HepG2 (cell line): ENCODE data around the gene KIAA1549. TPM values are rescaled to one million over a fixed set of nuclear protein-coding genes. Genes with fewer than 3 reads are reported as not detected.

Source experiments
- ATAC-seq: fragments of 200-7000 bp; cut with Tn5 transposase; 3 replicates; pipeline ENCODE4 v1.9.1; 2020; ENCODE audit warnings: mild to moderate bottlenecking, moderate library complexity
- BruUV-seq: library from RNA; stranded (reverse); fragments of 400-500 nt; replicated peaks from 2 replicates; lab custom pipeline; 2021; lab: Mats Ljungman, UMichigan
- CTCF ChIA-PET: fragments of 300-600 bp; formaldehyde crosslinking; extraction: SDS; loops from one replicate; lab custom pipeline; 2021; ENCODE audit warnings: low total read pairs, inconsistent platforms, low intra/inter-chr PET ratio; lab: Yijun Ruan, JAX
- POLR2A ChIA-PET: fragments of 350-600 bp; sonication (Branson Sonifier 250); formaldehyde crosslinking; loops from one replicate; lab custom pipeline; 2020; ENCODE audit warnings: antibody characterized with exemption, inconsistent platforms; lab: Yijun Ruan, JAX
- DNase-seq: peaks from one replicate; pipeline ENCODE4 v3.0.0-alpha.2; 2015; ENCODE audit warnings: low spot score
- FAIRE-seq: peaks from 3 replicates; lab custom pipeline; 2011; peaks lifted over from hg19 to GRCh38; lab: Jason Lieb, UNC
- H2AFZ ChIP-seq: one replicate; pipeline ENCODE4 v1.6.1; 2011; ENCODE audit warnings: low read length, inconsistent platforms
- H3K27ac ChIP-seq: fragments of 300-600 bp; 3 replicates; pipeline ENCODE4 v1.8.0; 2011; ENCODE audit warnings: mixed run types, mild to moderate bottlenecking, mixed read lengths, low read length, inconsistent platforms; ENCODE audit not compliant: insufficient read depth; ENCODE audit errors: extremely low read length
- H3K27me3 ChIP-seq, 2 experiments: fragments of 200-600 bp in 1 of 2; 2 replicates in 1 of 2; 3 replicates in 1 of 2; pipeline versions ENCODE4 v1.6.0 to v1.8.0; 2011; ENCODE audit warnings: low read length in 2 of 2, mild to moderate bottlenecking in 2 of 2, moderate library complexity in 2 of 2, inconsistent platforms in 1 of 2; ENCODE audit not compliant: insufficient read depth in 2 of 2, control insufficient read depth in 1 of 2
- H3K36me3 ChIP-seq, 2 experiments: fragments of 200-600 bp in 1 of 2; replicated peaks in 1 of 2; 2 replicates in 1 of 2; 3 replicates in 1 of 2; pipeline versions ENCODE4 v1.5.1 to v1.8.0; 2011; ENCODE audit warnings: low read length in 2 of 2, inconsistent platforms in 1 of 2; ENCODE audit not compliant: insufficient read depth in 2 of 2, control insufficient read depth in 1 of 2
- H3K4me1 ChIP-seq: 2 replicates; pipeline ENCODE4 v1.5.1; 2012; ENCODE audit warnings: low read length, inconsistent platforms; ENCODE audit not compliant: insufficient read depth
- H3K4me2 ChIP-seq: 2 replicates; pipeline ENCODE4 v1.6.0; 2011; ENCODE audit warnings: low read depth, low read length, inconsistent platforms
- H3K4me3 ChIP-seq, 3 experiments: fragments of 200-600 bp in 1 of 3; sonication (generic), shearing (Covaris generic) in 1 of 3; replicated peaks in 1 of 3; 2 replicates each; pipeline ENCODE4 v1.5.1; 2011 to 2016; ENCODE audit warnings: low read length in 3 of 3, inconsistent platforms in 2 of 3, low read depth in 2 of 3, mild to moderate bottlenecking in 2 of 3, control low read depth in 1 of 3, mixed read lengths in 1 of 3; ENCODE audit not compliant: insufficient read depth in 1 of 3
- H3K79me2 ChIP-seq: one replicate; pipeline ENCODE4 v1.6.1; 2011; ENCODE audit warnings: low read length, inconsistent platforms; ENCODE audit not compliant: insufficient read depth
- H3K9ac ChIP-seq: 2 replicates; pipeline ENCODE4 v1.6.0; 2011; ENCODE audit warnings: mild to moderate bottlenecking, low read depth, low read length, inconsistent platforms; ENCODE audit not compliant: insufficient read depth
- H3K9me3 ChIP-seq: 2 replicates; pipeline ENCODE4 v1.5.1; 2012; ENCODE audit warnings: mild to moderate bottlenecking, low read length
- H4K20me1 ChIP-seq: 2 replicates; pipeline ENCODE4 v1.6.0; 2011; ENCODE audit warnings: inconsistent platforms, mild to moderate bottlenecking, low read length, moderate library complexity; ENCODE audit not compliant: insufficient read depth
- ADNP ChIP-seq: sonication (generic); formaldehyde crosslinking; IDR thresholded peaks from 2 replicates; pipeline ENCODE4 v1.4.0; 2020; ENCODE audit warnings: missing genetic modification reagents
- HNF1A ChIP-seq, 2 experiments: sonication (generic) in 1 of 2; formaldehyde crosslinking in 1 of 2; IDR thresholded peaks; 2 replicates each; pipeline versions ENCODE4 v1.4.0 to v1.6.1; 2016 to 2020; ENCODE audit warnings: borderline replicate concordance in 1 of 2, low read depth in 1 of 2, mild to moderate bottlenecking in 1 of 2, missing genetic modification reagents in 1 of 2
- HOXD1 ChIP-seq: sonication (generic); formaldehyde crosslinking; IDR thresholded peaks from 2 replicates; pipeline ENCODE4 v1.5.0; 2020; ENCODE audit warnings: missing genetic modification reagents
- PRPF4 ChIP-seq: fragments of 200-400 bp; formaldehyde crosslinking; IDR thresholded peaks from 2 replicates; pipeline ENCODE4 v1.6.1; 2016; ENCODE audit warnings: low read length, low read depth; ENCODE audit not compliant: poor library complexity, severe bottlenecking
- RBFOX2 ChIP-seq: fragments of 200-400 bp; formaldehyde crosslinking; IDR thresholded peaks from 2 replicates; pipeline ENCODE4 v1.6.1; 2017; ENCODE audit warnings: low read depth, mild to moderate bottlenecking, low read length
- SAFB2 ChIP-seq: sonication (generic); formaldehyde crosslinking; IDR thresholded peaks from 2 replicates; pipeline ENCODE4 v1.5.1; 2020; ENCODE audit warnings: missing genetic modification reagents, low read depth, mild to moderate bottlenecking, borderline replicate concordance
- SMAD1 ChIP-seq: sonication (generic); formaldehyde crosslinking; IDR thresholded peaks from 2 replicates; pipeline ENCODE4 v1.4.0; 2020; ENCODE audit warnings: missing genetic modification reagents, low read depth, mild to moderate bottlenecking, borderline replicate concordance
- SRSF9 ChIP-seq: fragments of 200-400 bp; formaldehyde crosslinking; IDR thresholded peaks from 2 replicates; pipeline ENCODE4 v1.6.1; 2018; ENCODE audit warnings: borderline replicate concordance, mild to moderate bottlenecking, low read depth, low read length; ENCODE audit not compliant: insufficient read depth, poor library complexity, severe bottlenecking
- TCF7 ChIP-seq: sonication (generic); IDR thresholded peaks from 2 replicates; pipeline ENCODE4 v1.6.1; 2016; ENCODE audit warnings: antibody characterized with exemption, low read depth
- ZNF33B ChIP-seq: sonication (generic); formaldehyde crosslinking; IDR thresholded peaks from 2 replicates; pipeline ENCODE4 v1.5.1; 2020; ENCODE audit warnings: mild to moderate bottlenecking, missing genetic modification reagents
- ZNF800 ChIP-seq: sonication (generic); formaldehyde crosslinking; IDR thresholded peaks from 2 replicates; pipeline ENCODE4 v1.4.0; 2020; ENCODE audit warnings: missing genetic modification reagents
- ZSCAN5A ChIP-seq: sonication (generic); formaldehyde crosslinking; IDR thresholded peaks from 2 replicates; pipeline ENCODE4 v1.8.0; 2022; ENCODE audit warnings: mild to moderate bottlenecking, missing genetic modification reagents, borderline replicate concordance
- WGBS: methylation state at CpG from one replicate; pipeline ENCODE4 v1.1.6; 2017; ENCODE audit warnings: low lambda C conversion rate; 5-methylcytosine and 5-hydroxymethylcytosine counted together
- in situ Hi-C: cut with HindIII; loops from 2 replicates; pipeline ENCODE4 v1.10.0; 2017; ENCODE audit warnings: low pct_unique_long_range_greater_than_20kb; ENCODE audit not compliant: extremely low pct_ligation_motif_present
- intact Hi-C: fragments of 100-400 bp; cut with micrococcal nuclease; formaldehyde crosslinking; loops from one replicate; pipeline ENCODE4 v1.10.0; 2022; ENCODE audit not compliant: unreplicated experiment
- polyA plus RNA-seq, 8 experiments: library from polyadenylated mRNA; depleted of rRNA in 3 of 8; stranded (reverse) in 7 of 8; unstranded in 1 of 8; fragments of >200 nt; fragmentation: Illumina TruSeq in 4 of 8; extraction: Trizol in 4 of 8; gene quantifications; 2 replicates each; pipeline versions ENCODE4 v1.2.1 to v1.2.3, GENCODE V29; 2011 to 2016; ENCODE audit warnings: low read depth in 4 of 8, missing spikeins in 1 of 8, mixed read lengths in 1 of 8; ENCODE audit not compliant: insufficient read depth in 1 of 8
- total RNA-seq, 5 experiments: library from RNA; depleted of rRNA; stranded (reverse); fragments of >200 nt; fragmentation: Illumina TruSeq; extraction: Trizol; gene quantifications; 2 replicates each; pipeline ENCODE4 v1.2.3, GENCODE V29; 2016; ENCODE audit warnings: low read depth in 1 of 5

Gene KIAA1549
- total and polyA plus RNA-seq, 2 of the 13 experiments (the other 11 are each of a cell fraction or from before 2014, with no cell fraction given): 1.1 to 1.8 TPM

GRCh38 chr7:138974675-138975292, 6.4 kb downstream of the KIAA1549 start:
- no peak overlapping the region for H2AFZ ChIP-seq
- intact Hi-C loops (no loop called here), in situ Hi-C loops (no loop called here)
- DNase-seq (no peak), FAIRE-seq (no peak), ATAC-seq (no peak)
- H3K36me3 ChIP-seq: no peaks in the 10 kb centered on the region
- no TSS peak for BruUV-seq
- no peaks in the 10 kb centered on the region; a peak in 1 of 5 replicates for H3K27me3 ChIP-seq
- CTCF ChIA-PET: no interaction called here
- no peak overlapping the region for H3K4me2 ChIP-seq
- H3K4me3 ChIP-seq: no peak overlapping the region
- POLR2A ChIA-PET: no interaction called here
- 85% methylated on average over 5 of the region's 5 CpGs for WGBS
- H3K27ac ChIP-seq: no peak overlapping the region
- H3K9ac ChIP-seq: no peak overlapping the region
- H3K9me3 ChIP-seq: no peaks in the 10 kb centered on the region
- no peaks in the 10 kb centered on the region for H4K20me1 ChIP-seq
- no peaks in the 10 kb centered on the region for H3K79me2 ChIP-seq
- TF ChIP-seq TCF7 (no peak), ZSCAN5A (CRISPR knock-in tag) (no peak), ADNP (CRISPR knock-in tag) (no peak), RBFOX2 (no peak), SAFB2 (CRISPR knock-in tag) (no peak), SMAD1 (CRISPR knock-in tag) (no peak), ZNF800 (CRISPR knock-in tag) (no peak), ZNF33B (no peak), SRSF9 (no peak), HNF1A (IDR thresholded peaks at IDR 0.05; ENCODE audit: low read depth) (no peak), HNF1A (CRISPR knock-in tag; IDR thresholded peaks at IDR 0.05; ENCODE audit: borderline replicate concordance) (no peak), PRPF4 (no peak), HOXD1 (CRISPR knock-in tag) (no peak)
- peaks cover 7% of the 10 kb centered on the region for H3K4me1 ChIP-seq
